WI38 (cell line): ENCODE measurements around the gene GLOD5.

ENCODE experiments used
- H3K4me3 ChIP-seq: 2 replicates; pipeline ENCODE4 v1.5.1; 2011; ENCODE audit warnings: low read depth, mild to moderate bottlenecking, control low read depth, low read length
- CTCF ChIP-seq: IDR thresholded peaks from 2 replicates; pipeline ENCODE4 v1.5.1; 2012; ENCODE audit warnings: low read depth, mild to moderate bottlenecking, control low read depth, low read length

GLOD5 gene

GRCh38 chrX:48720577-48721250 lies 40.8 kb upstream of the GLOD5 start:
- no peak for TF ChIP-seq CTCF
- no peak overlapping the region for H3K4me3 ChIP-seq

GRCh38 chrX:48721916-48722315 lies 39.6 kb upstream of the GLOD5 start:
- no peak for TF ChIP-seq CTCF
- no peak overlapping the region for H3K4me3 ChIP-seq

GRCh38 chrX:48726596-48726995 lies 35.0 kb upstream of the GLOD5 start:
- TF ChIP-seq CTCF = no peak
- no peak overlapping the region for H3K4me3 ChIP-seq

GRCh38 chrX:48728653-48729052 lies 32.9 kb upstream of the GLOD5 start:
- no peak for TF ChIP-seq CTCF
- no peak overlapping the region for H3K4me3 ChIP-seq

- TF ChIP-seq CTCF = no peak
- H3K4me3 ChIP-seq = no peak overlapping the region
Observed at GRCh38 chrX:48736303-48736702, 25.2 kb upstream of the GLOD5 start.

- H3K4me3 ChIP-seq = peak overlapping the region; percentile 33; the same call in 1 of the 2 replicates
- no peak for TF ChIP-seq CTCF
Observed at GRCh38 chrX:48736878-48737212, 24.7 kb upstream of the GLOD5 start.

GRCh38 chrX:48737213-48737938 lies 24.2 kb upstream of the GLOD5 start:
- no peak for TF ChIP-seq CTCF
- peak overlapping the region; percentile 67 for H3K4me3 ChIP-seq
